HuH-7.5 (cell line): ENCODE data around the gene ABCF3.

Experiments
- DNase-seq: peaks from one replicate; pipeline ENCODE4 v3.0.0; 2011; ENCODE audit warnings: low spot score

ABCF3 gene

DNA sequence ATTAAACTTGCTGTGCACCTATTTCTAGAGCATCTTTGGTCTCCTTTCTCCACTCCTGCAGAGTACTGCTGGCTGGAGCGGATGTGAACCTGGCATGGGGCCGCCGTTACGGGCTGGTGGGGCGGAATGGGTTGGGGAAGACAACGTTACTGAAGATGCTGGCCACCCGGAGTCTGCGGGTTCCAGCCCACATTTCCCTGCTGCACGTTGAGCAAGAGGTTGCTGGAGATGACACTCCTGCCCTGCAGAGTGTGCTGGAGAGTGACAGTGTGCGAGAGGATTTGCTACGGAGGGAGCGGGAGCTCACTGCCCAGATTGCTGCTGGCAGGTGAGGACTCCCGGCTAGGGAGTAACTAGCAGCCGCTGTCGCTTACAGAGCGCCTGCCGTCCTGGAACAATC, 2.1 kb downstream of the ABCF3 start:
- no peak for DNase-seq

DNA sequence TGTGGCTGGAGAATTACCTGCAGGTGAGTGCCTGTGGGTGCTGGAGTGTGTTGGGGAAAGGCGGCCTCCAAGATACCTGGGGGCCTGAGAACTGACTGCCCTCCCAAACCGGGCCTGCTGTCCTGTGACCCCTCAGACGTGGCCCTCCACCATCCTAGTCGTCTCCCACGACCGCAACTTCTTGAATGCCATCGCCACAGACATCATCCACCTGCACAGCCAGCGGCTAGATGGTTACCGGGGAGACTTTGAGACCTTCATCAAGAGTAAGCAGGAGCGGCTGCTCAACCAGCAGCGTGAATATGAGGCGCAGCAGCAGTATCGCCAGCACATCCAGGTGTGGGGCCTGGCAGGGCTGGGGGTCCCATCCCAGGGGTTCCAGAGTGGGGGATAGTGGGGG, 3.4 kb downstream of the ABCF3 start:
- no peak for DNase-seq

- DNase-seq, result no peak
Measured at GRCh38 chr3:184192889-184193288, 6.9 kb downstream of the ABCF3 start.

GRCh38 chr3:184193991-184194539, 8.1 kb downstream of the ABCF3 start:
- no peak for DNase-seq

DNA sequence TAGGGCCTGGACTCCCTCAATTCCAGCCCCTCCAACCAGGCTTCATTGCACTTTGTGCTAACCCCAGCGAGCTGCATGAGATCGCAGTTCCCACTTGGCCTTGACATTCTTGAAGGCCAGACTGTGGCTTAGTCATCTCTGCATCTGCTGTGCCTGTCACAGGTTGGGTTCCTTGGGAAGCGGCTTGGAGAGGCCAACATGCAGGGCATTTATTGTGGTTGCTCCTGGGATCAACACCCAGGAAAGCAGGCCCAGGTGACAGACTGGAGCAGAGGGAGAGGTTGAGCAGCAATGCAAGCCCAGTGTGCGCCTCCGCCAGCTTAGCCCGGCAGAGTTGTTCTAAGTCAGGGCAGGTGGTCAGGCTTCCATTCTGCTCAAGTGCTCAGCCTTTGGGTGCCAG, 10.5 kb downstream of the ABCF3 start:
- no peak for DNase-seq

DNA sequence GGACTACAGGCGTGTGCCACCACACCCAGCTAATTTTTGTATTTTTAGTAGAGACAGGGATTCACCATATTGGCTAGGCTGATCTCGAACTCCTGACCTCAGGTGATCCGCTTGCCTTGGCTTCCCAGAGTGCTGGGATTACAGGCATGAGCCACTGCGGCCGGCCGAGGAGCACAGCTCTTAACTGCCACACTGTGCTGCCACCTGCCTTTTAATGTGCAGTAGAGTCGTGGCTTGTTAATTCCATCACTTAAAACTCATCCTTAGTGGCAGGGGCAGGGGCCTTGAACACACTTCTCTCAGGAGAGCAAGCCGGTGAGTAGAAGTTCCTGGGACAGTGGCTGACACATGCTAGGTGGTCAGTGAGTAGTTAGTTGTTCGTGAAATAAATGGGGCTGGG, 12.5 kb downstream of the ABCF3 start:
- DNase-seq, result no peak

GRCh38 chr3:184200825-184201224, 14.8 kb downstream of the ABCF3 start:
- DNase-seq, result no peak

DNA sequence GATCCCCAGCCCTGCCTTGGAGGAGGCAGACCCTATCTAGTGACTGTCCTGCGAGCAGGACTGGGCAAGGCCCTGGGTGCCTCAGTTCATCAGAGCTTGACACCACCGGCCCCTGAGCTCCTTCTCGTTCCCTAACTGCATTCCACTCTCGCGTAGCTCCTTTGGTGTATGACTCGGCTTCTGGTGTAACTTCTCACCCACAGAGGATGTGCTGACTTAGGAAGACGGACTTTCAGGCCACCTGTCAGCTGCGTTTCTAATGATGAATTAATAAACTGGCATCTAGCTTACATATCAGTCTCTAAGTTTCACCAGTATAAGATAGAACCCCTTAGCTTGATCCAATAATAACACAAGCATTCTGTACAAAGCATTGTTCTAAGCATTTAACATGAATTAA, 17.5 kb downstream of the ABCF3 start:
- DNase-seq, result no peak

GRCh38 chr3:184209146-184209923, 23.3 kb downstream of the ABCF3 start:
- no peak for DNase-seq

GRCh38 chr3:184211297-184211696, 25.3 kb downstream of the ABCF3 start:
- no peak for DNase-seq

DNA sequence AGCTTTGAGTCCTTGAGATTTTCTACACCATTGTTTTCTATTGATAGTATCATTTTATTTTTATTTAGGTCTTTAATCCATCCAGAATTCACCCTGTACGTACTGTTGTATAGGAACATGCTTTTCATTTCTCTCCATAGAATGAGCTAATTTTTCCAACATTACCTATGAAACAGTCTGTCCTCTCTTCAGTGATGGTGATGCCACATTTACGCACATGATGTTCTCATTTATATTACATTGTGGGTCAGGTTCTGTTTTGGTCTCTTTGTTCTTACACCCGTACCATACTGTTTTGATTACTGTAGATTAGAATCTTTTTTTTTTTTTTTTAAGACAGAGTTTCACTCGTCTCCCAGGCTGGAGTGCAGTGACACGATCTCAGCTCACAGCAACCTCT, 25.7 kb downstream of the ABCF3 start:
- DNase-seq, result no peak

DNA sequence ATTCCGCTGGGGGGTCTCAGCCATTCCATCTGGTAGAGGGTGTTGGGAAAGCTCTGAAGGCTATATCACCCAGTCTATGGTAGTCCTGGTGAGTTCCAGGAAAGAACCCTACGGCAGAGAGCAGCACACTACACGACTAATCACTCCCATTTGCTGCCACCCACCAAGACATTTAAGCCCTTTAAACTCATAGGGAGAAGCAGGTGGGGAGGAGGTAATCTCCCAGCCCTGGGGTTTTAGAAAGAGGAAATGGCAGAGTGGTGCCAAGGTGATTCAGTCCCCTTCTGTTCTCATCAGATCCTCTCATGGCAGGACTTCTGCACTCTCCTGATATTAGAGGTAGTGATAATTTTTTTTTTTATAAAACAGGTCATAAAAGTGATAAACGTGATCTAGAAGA, 32.8 kb downstream of the ABCF3 start:
- DNase-seq, result no peak

DNA sequence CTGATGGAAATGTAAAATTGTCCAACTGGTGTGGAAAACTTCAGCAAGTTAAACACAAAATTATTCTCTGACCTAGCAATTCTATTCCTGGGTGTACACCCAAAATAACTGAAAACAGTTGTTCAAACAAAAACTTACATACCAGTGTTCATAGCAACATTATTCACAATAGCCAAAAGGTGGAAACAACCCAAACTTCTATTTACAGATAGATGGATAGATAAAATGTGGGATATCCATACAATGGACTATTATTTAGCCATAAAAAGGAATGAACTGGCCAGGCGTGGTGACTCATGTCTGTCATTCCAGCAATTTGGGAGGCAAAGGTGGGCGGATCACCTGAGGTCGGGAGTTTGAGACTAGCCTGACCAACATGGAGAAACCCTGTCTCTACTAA, 36.5 kb downstream of the ABCF3 start:
- no peak for DNase-seq

DNA sequence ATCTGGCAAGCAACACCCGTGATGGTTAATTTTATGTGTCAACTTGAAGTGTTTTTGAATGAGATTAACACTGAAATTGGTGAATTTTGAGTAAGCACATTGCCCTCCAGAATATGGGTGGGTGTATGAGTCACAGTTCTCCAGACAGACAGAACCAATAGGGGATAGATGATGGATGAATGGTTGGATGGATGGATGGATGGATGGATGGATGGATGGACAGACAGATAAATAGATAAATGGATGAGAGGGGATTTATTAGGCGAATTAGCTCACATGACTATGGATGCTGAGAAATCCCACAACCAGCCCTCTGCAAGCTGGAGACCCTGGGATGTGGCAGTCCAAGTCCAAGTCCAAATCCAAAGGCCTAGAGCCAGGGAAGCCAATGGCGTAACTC, 37.9 kb downstream of the ABCF3 start:
- no peak for DNase-seq

DNA sequence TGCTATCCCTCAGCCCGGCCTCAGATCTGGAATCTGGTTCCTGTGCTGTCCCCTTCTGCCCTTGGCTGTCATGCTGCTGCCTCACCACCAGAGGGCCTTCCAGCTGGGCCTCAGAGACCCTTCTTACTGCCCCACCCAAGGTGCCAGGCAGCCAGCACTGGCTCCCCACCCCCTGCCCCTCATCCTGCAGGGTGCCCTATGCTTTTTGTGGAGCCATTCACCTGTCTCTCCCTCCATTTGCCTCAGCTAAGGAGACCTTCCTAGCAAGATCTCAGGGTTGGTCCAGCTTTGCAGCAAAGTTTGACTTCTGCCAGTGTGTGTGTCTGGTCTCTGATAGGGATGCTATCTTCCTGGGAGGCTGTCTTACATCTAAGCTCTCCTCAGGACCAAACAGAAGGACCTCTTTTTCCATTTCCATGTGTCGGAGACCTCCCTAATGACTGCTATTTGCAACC, 41.5 kb downstream of the ABCF3 start:
- peak; percentile 75 for DNase-seq

DNA sequence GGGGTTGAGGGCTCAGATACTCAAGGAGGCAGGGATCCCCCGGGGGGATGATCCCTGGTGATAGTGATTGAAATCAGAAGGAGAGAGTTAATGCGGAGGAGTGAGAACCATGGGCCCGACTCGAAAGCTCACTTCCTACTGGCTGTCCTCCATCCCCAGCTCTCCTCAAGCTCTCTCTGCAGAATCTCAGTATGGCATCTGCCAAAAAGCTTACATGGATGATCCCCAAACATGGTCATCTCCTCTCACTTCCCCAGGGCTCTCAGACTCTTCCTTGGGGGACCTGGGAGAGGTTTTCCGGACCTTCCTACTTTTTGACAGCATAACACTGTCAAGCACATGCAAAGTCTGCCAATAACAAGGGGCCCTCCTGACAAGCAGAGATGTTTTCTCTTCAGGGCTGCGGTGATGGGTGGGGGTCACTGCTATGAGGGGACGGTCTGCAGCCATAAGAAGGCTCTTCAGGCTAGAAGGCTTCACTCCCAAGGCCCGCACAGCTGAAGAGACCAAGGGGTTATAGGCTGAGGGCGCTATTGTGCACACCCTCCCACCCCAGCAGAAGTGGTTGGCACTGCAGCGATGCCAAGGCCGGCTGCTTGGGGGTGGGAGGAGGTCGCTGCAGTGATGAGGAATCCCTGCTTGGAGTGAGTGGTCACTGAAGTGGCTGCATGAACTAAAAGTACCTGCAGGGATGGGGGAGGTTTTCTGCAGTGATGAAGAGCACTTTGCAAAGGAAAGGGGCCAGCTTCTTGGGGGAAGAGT, 42.6 kb downstream of the ABCF3 start:
- no peak for DNase-seq

DNA sequence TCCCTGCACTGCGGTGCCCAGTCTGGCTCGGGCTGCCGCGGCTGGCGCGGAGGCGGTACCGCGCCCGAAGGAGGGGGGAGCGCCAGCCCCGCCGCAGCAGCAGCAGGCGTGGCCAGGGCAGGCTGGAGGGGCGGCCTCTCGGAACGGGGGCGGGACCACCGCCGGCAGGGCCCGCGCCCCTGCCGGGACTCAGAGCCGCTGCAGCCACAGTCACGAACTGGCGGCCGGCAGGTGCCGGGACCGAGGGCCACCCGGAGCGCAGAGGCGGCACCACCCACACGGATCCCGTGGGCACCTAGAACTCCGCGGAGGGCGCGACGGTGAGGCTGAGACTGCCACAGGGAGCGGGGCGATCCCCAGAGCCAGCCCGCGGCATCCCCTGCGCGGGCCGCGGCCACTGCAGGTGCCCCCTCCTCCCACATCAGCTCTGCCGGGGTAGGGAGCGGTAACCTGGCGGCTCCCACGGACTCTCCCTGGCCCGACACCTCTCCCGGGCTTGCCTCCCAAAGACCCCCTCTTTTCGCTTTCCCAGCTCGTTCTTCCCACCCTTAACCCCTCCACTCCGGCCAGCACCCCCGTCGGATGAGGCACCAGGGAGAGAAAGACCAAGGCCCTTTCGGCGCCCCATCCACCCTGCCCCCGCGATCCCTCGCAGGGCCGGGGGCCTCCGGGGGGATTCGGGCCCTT, 43.5 kb downstream of the ABCF3 start, which contains the start of gene VWA5B2:
Gene VWA5B2 (plus strand): TSS at position 192 of the 687 bp plus-strand sequence. CDS start 944 bp downstream, outside the sequence.
- DNase-seq, result peak; percentile 93

- DNase-seq, result peak; percentile 85
Measured at GRCh38 chr3:184230081-184230602, 44.1 kb downstream of the ABCF3 start.

DNA sequence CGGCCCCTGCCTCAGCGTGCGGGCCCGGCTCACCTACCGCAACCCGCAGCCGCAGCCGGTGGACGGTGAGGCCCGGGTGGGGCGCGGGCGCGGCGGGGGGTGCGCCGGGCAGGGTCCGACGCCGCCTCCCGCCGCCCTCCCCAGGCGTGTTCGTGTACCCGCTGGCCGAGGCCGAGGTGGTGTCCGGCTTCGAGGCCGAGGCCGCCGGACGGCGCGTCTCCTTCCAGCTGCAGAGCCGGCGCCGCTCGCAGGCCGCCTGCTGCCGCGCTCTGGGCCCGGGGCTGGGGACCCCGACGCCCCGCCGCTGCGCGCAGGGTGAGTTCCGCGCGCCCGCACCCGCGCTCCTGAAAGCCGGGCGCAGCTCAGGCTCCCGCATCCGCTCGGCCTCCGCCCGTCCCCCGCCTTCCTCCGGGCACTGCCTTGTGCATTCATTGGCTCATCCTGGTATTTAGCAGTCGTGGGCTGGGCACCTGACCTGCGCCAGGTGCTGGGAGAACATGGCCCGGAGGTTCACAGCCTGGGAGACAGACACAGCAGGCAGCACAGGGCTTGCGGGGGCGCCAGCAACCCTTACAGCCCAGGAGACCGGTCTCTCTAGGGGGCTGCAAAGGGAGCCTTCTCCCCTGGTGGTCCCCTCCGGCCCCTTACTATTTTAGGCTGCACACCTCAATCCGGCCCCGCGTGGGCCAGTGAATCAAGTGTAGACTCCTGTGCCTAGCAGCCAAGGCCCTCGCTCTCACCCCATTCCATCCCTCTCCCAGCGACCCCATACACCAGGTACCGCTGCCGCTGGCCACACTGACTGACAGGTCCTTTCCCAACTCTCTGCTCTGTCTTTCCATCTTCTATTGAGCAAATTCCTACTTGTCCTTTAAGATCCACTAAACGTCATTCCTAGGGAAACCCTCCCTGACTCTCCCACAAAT, 44.9 kb downstream of the ABCF3 start:
- no peak for DNase-seq

- no peak for DNase-seq
Measured at GRCh38 chr3:184231671-184232070, 45.7 kb downstream of the ABCF3 start.
